GM12878 (cell line): ENCODE measurements around the gene CWC25. TPM values are rescaled to one million over a fixed set of nuclear protein-coding genes. Genes with fewer than 3 reads are reported as not detected.

Experiments
- ATF3 ChIP-seq: IDR thresholded peaks from 2 replicates; pipeline ENCODE4 v1.6.1; 2011; ENCODE audit warnings: low read depth, mild to moderate bottlenecking, low read length, moderate library complexity, borderline replicate concordance; ENCODE audit errors: extremely low read depth
- E2F4 ChIP-seq: IDR thresholded peaks from 2 replicates; pipeline ENCODE4 v1.6.1; 2012; ENCODE audit warnings: low read depth, low read length, improper control_type of control experiment
- E4F1 ChIP-seq: fragments of 450-650 bp; IDR thresholded peaks from 2 replicates; pipeline ENCODE4 v1.6.1; 2018; ENCODE audit warnings: borderline replicate concordance, mild to moderate bottlenecking; ENCODE audit not compliant: partially characterized antibody
- ETV6 ChIP-seq, 2 experiments: fragments of 450-650 bp in 1 of 2; IDR thresholded peaks in 1 of 2; conservative IDR thresholded peaks in 1 of 2; 2 replicates each; pipeline ENCODE4 v1.6.1; 2014; ENCODE audit warnings: antibody characterized with exemption in 1 of 2, borderline replicate concordance in 1 of 2, low read depth in 1 of 2, mild to moderate bottlenecking in 1 of 2, moderate library complexity in 1 of 2
- HDAC2 ChIP-seq: fragments of 200-600 bp; sonication (generic); IDR thresholded peaks from 2 replicates; pipeline ENCODE4 v1.6.1; 2017
- HDAC6 ChIP-seq: fragments of 200-600 bp; sonication (generic); IDR thresholded peaks from one replicate; pipeline ENCODE4 v1.8.0; 2017; ENCODE audit warnings: antibody characterized with exemption; ENCODE audit not compliant: unreplicated experiment
- IKZF1 ChIP-seq: fragments of 450-650 bp; conservative IDR thresholded peaks from 2 replicates; pipeline ENCODE4 v1.6.1; 2017; ENCODE audit warnings: antibody characterized with exemption, mild to moderate bottlenecking
- IRF5 ChIP-seq: fragments of 450-650 bp; IDR thresholded peaks from 2 replicates; pipeline ENCODE4 v1.6.1; 2017; ENCODE audit warnings: borderline replicate concordance
- MEF2A ChIP-seq: IDR thresholded peaks from 2 replicates; pipeline ENCODE4 v1.6.1; 2011; ENCODE audit warnings: low read depth, mild to moderate bottlenecking, low read length, moderate library complexity; ENCODE audit not compliant: insufficient read depth
- NFYA ChIP-seq: IDR thresholded peaks from 2 replicates; pipeline ENCODE4 v1.6.1; 2011; ENCODE audit warnings: low read depth, mild to moderate bottlenecking, low read length, improper control_type of control experiment, borderline replicate concordance
- NFYB ChIP-seq: IDR thresholded peaks from 2 replicates; pipeline ENCODE4 v1.6.1; 2011; ENCODE audit warnings: low read depth, mild to moderate bottlenecking, low read length, improper control_type of control experiment, moderate library complexity; ENCODE audit not compliant: insufficient read depth
- PKNOX1 ChIP-seq: fragments of 450-650 bp; IDR thresholded peaks from 2 replicates; pipeline ENCODE4 v1.6.1; 2016; ENCODE audit warnings: mild to moderate bottlenecking
- PRDM15 ChIP-seq: fragments of 450-650 bp; formaldehyde crosslinking; IDR thresholded peaks from 2 replicates; pipeline ENCODE4 v1.4.0; 2020; ENCODE audit warnings: mild to moderate bottlenecking, moderate library complexity
- TARDBP ChIP-seq: IDR thresholded peaks from 2 replicates; pipeline ENCODE4 v1.6.1; 2016; ENCODE audit warnings: borderline replicate concordance
- USF2 ChIP-seq: IDR thresholded peaks from 2 replicates; pipeline ENCODE4 v1.6.1; 2011; ENCODE audit warnings: low read depth, low read length, improper control_type of control experiment, borderline replicate concordance
- polyA plus RNA-seq, 11 experiments: library from polyadenylated mRNA; depleted of rRNA in 4 of 11; unstranded in 6 of 11; stranded (reverse) in 5 of 11; fragments of >200 nt; fragmentation: Nextera tagmentation in 4 of 11; fragmentation: Illumina TruSeq in 1 of 11; extraction: Ambion mirVana in 4 of 11; extraction: Trizol in 1 of 11; gene quantifications; 1 replicate in 1 of 11; 2 replicates in 10 of 11; pipeline versions ENCODE4 v1.2.1 to v1.2.3, GENCODE V29; 2011 to 2016; ENCODE audit warnings: inconsistent platforms in 2 of 11, missing spikeins in 2 of 11, low read depth in 1 of 11
- total RNA-seq, 4 experiments: library from RNA; depleted of rRNA in 3 of 4; stranded (reverse); fragments of >200 nt in 3 of 4; fragmentation: Illumina TruSeq in 1 of 4; extraction: Trizol in 1 of 4; gene quantifications; 2 replicates each; pipeline versions ENCODE4 v1.2.1 to v1.2.3, GENCODE V29; 2013 to 2021

CWC25 gene
- total and polyA plus RNA-seq, 10 of the 15 experiments (the other 5 are each of a cell fraction or from before 2014, with no cell fraction given), result 14.7 to 29.7 (median 22.9) TPM

GRCh38 chr17:38853292-38854219 is 28.4 kb upstream of the CWC25 start, which contains the start of gene RPL23 (continued):
- TF ChIP-seq NFYA, result no peak
- 0 out of 2 replicates have a peak, but pooled peaks have one; percentile 43 for TF ChIP-seq MEF2A
- peak; percentile 67 for TF ChIP-seq IKZF1
- TF ChIP-seq IRF5, result no peak
- peak; percentile 96 for TF ChIP-seq USF2
- TF ChIP-seq HDAC2, result no peak
- TF ChIP-seq PRDM15, result peak; percentile 27; the same call in 1 of the 2 replicates
- no peak for TF ChIP-seq NFYB
- TF ChIP-seq ETV6 (conservative IDR thresholded peaks at IDR 0.05 in 1 of 2, IDR thresholded peaks at IDR 0.05 in 1 of 2; ENCODE audit: borderline replicate concordance in 1 of 2, low read depth in 1 of 2), result peak in 1 of 2 experiments; percentile 26; a peak in 1 of 4 replicates
- peak; percentile 92 for TF ChIP-seq HDAC6
- 0 out of 2 replicates have a peak, but pooled peaks have one; percentile 20 for TF ChIP-seq PKNOX1
- TF ChIP-seq E4F1, result peak; percentile 95
- TF ChIP-seq E2F4, result no peak; the same call in 1 of the 2 replicates
- TF ChIP-seq ATF3, result peak; percentile 96
- peak; percentile 57 for TF ChIP-seq TARDBP
